ENCODE results near the gene GLDC.

DNA sequence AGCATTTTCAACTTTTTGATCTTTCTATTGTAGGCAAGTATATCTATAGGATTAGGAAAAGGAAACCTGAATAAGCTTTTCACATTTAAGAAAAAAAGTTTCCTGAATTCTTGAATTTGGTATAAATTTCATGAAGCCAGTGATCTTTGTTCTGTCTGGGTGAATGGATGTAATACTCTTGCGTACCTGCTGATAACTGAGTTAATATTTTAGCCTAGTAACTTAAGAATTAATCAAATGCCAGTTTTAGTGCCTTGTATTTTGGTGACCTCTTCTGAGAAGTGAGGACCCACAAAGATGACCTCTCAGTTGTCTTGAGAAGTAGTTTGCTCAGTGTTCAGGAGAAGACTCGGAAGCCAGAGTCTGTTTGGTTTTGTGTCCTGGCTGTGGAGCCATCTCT, 154.7 kb downstream of the GLDC start:
- TF ChIP-seq EZH2 (IDR thresholded peaks at IDR 0.05), result no peak
- no peak for TF ChIP-seq CTCF (IDR thresholded peaks at IDR 0.05)

Data from neural progenitor cell (in vitro differentiated cells).